Adrenal gland (tissue), 5 donors: ENCODE data around the gene EFNA5.

ENCODE experiments used
- CTCF ChIP-seq, 6 experiments: fragments of 450-650 bp in 4 of 6; fragments of 200-600 bp in 2 of 6; sonication (generic) in 1 of 6; IDR thresholded peaks; 1 replicate in 5 of 6; 2 replicates in 1 of 6; pipeline versions ENCODE4 v1.5.1 to v1.8.0; 2016 to 2021; ENCODE audit warnings: antibody characterized with exemption in 6 of 6, mild to moderate bottlenecking in 2 of 6, moderate library complexity in 1 of 6
- POLR2A ChIP-seq, 2 donors: fragments of 450-650 bp; IDR thresholded peaks; one replicate each; pipeline ENCODE4 v1.6.1; 2017; ENCODE audit warnings: antibody characterized with exemption in 2 of 2, mild to moderate bottlenecking in 2 of 2, moderate library complexity in 1 of 2
- donor health status: DM: no; HTN: no; CAD: no.

GRCh38 chr5:107478068-107478641 lies 192.6 kb downstream of the EFNA5 start:
- TF ChIP-seq CTCF (IDR thresholded peaks at IDR 0.05) (no peak), POLR2A (IDR thresholded peaks at IDR 0.05) (no peak)
